ENCODE data around the gene CHRNA5.

DNA sequence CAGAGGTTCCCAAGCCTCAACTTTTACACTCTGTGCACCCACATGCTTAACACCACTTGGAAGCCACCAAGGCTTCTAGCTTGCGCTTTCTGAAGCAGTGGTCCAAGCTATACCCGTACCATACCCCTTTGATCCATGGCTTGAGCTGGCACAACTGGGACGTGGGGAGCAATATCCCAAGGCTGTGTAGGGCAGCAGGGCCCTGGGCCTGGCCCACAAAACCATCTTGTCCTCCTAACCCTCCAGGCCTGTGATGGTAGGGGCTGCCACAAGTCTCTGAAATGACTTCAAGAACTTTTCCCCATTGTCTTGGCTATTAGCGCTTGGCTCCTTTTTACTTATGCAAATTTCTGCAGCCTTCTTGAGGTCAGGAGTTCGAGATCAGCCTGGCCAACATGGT, 41.1 kb upstream of the CHRNA5 start:
- TF ChIP-seq, protein P1, sequence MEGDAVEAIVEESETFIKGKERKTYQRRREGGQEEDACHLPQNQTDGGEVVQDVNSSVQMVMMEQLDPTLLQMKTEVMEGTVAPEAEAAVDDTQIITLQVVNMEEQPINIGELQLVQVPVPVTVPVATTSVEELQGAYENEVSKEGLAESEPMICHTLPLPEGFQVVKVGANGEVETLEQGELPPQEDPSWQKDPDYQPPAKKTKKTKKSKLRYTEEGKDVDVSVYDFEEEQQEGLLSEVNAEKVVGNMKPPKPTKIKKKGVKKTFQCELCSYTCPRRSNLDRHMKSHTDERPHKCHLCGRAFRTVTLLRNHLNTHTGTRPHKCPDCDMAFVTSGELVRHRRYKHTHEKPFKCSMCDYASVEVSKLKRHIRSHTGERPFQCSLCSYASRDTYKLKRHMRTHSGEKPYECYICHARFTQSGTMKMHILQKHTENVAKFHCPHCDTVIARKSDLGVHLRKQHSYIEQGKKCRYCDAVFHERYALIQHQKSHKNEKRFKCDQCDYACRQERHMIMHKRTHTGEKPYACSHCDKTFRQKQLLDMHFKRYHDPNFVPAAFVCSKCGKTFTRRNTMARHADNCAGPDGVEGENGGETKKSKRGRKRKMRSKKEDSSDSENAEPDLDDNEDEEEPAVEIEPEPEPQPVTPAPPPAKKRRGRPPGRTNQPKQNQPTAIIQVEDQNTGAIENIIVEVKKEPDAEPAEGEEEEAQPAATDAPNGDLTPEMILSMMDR (IDR thresholded peaks at IDR 0.05; ENCODE audit: insufficient read depth, low read length): no peak
- TF ChIP-seq POLR2AphosphoS5 (IDR thresholded peaks at IDR 0.05; ENCODE audit: low read depth): no peak
- TF ChIP-seq, protein P2, sequence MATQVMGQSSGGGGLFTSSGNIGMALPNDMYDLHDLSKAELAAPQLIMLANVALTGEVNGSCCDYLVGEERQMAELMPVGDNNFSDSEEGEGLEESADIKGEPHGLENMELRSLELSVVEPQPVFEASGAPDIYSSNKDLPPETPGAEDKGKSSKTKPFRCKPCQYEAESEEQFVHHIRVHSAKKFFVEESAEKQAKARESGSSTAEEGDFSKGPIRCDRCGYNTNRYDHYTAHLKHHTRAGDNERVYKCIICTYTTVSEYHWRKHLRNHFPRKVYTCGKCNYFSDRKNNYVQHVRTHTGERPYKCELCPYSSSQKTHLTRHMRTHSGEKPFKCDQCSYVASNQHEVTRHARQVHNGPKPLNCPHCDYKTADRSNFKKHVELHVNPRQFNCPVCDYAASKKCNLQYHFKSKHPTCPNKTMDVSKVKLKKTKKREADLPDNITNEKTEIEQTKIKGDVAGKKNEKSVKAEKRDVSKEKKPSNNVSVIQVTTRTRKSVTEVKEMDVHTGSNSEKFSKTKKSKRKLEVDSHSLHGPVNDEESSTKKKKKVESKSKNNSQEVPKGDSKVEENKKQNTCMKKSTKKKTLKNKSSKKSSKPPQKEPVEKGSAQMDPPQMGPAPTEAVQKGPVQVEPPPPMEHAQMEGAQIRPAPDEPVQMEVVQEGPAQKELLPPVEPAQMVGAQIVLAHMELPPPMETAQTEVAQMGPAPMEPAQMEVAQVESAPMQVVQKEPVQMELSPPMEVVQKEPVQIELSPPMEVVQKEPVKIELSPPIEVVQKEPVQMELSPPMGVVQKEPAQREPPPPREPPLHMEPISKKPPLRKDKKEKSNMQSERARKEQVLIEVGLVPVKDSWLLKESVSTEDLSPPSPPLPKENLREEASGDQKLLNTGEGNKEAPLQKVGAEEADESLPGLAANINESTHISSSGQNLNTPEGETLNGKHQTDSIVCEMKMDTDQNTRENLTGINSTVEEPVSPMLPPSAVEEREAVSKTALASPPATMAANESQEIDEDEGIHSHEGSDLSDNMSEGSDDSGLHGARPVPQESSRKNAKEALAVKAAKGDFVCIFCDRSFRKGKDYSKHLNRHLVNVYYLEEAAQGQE (IDR thresholded peaks at IDR 0.05; ENCODE audit: insufficient replicate concordance, low read depth): no peak
- TF ChIP-seq GABPA (IDR thresholded peaks at IDR 0.05; ENCODE audit: low read depth): no peak

All from HL-60 (cell line).